HG03025 (cell line): ENCODE measurements around the gene WBP2.

Experiments used
- ATAC-seq: cut with Tn5 transposase; IDR thresholded peaks from one replicate; pipeline ENCODE4 v1.9.1; 2021; ENCODE audit warnings: mild to moderate bottlenecking, moderate library complexity; ENCODE audit not compliant: unreplicated experiment, low FRiP score

The WBP2 gene

DNA sequence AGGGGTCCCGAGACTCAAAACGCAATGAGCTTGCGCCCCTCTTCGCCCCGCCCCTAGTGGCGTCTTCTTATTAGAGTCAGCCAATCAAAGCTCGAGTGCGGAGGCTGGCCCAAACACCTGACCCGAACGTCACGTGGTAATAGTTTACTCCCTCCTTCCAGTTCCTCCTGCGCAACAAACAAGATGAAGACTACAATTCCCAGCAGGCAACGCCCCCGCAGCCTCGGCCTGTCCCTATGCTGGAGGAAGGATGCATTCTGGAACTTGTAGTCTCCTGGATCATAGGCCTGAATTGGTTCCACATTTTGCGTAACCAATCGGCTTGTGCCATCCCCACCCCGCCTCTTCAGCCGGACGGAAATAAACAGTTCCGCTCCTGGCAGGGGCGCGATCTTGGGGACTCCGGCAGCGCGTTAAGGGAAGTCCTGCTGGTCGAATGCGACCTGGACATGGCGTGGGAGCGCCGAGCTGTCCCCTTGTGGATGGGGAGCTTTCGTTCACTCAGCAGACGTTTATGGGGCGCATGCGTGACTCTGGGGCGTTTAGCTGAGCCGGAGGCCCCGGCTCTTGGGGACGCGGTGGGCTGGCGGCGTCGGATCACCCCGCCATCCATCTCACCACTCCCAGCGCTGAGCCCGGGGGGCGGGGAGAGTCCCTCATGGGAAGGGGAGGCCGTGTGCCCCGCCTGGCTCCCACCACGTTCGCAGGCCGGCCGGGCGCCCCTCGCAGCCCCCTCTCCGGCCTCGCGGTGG, at the start of gene WBP2:
Gene WBP2 (minus strand): TSS at position 26 of the 752 bp plus-strand sequence. CDS start 38 bp downstream, outside the sequence.
- ATAC-seq = peak; percentile 82

DNA sequence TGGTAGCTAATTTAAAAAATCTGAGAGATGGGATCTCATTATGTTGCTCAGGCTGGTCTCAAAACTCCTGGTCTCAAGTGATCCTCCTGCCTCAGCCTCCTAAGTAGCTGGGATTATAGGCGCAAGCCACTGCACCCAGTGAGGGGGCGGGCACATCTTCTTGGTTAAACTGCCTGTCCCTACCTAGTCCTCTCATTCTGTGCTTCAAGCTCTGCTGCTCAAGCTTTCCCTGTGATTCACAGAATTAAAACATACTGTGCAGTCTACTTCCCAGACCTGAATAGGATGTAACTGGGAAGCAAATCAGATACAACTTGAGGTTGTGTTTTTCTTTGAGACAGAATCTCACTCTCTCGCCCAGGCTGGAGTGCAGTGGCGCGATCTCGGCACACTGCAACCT, 47.3 kb upstream of the WBP2 start:
- ATAC-seq = no peak

DNA sequence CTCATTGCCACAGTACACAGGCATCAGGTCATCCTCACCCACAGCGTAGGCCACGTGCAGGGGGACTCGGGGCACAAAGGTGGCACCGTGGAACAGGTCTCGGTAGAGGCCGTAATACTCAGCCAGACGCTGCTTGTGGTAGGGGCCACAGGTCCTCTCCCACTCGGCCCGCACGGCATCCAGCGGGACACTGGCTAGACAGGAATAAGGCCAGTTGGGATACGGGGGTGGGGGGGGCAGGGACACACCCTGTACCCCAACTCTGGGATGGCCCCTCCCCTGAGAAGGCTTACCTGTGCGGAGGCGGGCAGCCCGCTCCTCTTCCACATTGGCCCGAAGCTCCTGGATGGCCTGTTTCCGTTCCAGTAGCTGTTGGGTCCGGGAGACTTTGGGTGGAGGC, 46.6 kb upstream of the WBP2 start:
- ATAC-seq = no peak

DNA sequence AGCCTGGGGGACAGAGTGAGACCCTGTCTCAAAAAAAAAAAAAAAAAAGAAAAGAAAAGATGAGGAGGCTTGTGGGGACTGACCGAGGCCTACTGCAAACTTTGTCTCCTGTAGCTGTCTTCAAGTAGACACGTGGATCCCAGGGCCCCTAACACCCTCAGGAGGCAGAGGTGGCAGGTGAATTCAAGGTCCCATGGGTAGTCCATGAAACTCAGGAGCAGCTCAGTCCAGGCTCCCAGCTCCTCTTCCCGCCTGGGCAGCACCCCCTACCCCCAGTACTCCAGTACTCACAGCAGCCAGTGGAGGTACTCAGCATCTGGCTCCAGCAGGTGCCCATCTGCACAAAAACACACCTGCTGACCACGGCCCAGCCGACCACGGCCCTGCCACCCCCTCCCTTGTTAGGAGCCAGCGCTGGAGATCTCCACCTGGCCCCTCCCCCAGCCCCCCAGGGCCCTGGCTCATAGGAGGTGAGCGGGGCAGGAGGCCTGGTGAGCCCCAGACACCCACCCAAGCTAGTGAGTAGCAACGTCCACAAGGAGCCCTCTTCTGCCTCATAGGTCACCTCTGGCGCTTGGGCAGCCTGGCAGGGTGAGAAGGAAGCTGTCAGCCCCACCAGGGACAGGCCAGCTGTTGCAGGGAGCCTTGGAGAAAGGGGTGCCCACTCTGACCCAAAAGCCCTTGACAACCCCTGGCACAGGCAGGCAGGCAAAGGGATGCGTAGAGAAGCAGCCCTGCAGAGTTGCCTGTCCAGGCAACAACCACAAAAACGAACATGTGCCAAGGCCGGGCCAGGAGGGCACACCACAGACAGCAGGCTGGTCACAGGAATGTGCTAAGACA, 45.8 kb upstream of the WBP2 start:
- no peak for ATAC-seq

DNA sequence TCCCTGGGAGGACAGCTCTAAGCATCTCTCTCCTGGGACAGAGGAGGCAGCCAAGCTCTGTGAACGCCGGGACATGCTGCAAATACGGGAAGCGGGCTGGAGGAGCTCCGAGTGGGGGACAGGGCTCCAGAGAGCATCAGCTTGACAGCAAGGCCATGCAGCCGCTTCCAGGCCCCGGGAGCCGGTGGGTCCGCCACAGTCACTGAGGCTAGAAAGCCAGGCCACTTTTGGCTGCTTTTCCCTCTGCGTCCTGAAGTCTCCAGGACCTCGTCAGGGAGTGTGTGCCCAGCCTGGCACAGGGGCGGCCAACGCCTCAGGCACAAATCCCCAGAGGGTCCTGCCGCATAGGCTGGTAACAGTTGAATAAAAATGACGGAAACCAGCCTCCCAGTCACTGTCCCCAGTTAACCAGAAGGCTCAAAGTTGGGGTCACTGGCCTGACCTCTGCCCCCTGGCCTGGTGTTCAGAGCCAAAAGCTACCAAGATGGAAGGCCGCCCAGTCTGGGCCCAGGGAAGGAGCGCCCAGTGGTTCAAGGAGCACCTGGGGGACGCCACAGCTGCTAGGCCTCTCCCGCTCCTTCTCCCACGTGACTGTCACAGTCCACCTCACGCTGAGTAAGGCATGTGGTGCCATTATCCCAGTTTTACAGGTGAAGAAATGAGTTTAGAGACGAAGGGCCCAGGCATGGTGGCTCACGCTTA, 44.8 kb upstream of the WBP2 start:
- ATAC-seq = no peak

DNA sequence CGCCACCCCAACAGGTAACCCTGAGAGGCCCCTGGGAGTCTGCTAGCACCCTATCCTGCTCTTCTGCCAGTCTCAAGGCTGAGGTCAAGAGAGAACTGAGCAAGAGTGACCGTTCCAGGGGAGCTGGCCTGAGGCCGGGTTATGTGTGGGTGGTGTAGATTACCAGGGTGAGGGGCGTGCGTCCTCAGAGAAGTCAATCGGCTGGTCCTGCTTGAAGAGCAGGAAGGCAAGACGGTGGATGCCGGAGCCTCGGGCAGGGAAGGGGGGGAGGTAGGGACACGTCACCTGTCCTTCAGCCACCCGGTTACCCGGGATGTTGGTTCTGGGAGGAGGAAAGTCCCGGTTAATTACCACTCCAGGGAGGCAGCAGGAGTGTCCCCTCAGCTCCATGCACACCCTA, 44.2 kb upstream of the WBP2 start:
- ATAC-seq = no peak

DNA sequence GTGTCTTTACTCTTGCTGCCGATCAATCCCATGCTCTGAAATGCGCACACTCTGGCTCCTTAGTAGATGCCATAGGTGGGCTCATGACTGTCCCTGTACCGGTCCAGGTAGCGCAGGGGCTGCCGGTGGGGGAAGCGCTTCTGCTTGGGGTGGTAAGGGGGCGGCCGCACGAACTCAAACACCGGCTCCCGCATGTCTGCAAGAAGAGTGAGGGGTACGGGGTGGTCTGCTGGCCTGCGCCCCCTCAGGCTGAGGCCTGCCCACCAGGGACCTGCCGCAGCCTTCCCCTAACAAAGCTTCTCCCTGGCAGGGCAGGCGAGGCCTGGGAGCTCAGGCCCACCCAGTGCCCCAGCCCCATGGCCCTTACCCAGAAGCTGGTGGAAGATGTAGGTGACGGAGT, 43.7 kb upstream of the WBP2 start:
- ATAC-seq = no peak

DNA sequence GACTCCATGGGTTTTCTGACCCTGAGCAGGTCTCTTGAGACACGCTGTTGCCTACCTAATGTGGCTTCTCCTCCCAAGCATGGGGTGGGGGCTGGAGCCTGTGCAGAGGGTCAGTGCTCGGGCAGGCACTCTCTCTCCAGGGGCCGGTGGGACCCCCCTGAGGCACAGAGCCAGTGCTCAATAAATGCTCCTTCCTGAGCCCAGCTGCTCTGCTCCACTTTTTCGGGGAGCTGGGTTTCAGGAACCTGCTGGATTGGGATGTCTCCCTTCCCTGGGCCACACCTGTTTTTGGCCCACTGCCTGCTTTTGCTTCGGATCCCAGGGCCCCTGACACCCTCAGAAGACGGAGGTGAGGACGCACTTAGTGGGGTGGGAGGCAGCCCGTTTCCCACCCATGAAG, 42.9 kb upstream of the WBP2 start:
- no peak for ATAC-seq

DNA sequence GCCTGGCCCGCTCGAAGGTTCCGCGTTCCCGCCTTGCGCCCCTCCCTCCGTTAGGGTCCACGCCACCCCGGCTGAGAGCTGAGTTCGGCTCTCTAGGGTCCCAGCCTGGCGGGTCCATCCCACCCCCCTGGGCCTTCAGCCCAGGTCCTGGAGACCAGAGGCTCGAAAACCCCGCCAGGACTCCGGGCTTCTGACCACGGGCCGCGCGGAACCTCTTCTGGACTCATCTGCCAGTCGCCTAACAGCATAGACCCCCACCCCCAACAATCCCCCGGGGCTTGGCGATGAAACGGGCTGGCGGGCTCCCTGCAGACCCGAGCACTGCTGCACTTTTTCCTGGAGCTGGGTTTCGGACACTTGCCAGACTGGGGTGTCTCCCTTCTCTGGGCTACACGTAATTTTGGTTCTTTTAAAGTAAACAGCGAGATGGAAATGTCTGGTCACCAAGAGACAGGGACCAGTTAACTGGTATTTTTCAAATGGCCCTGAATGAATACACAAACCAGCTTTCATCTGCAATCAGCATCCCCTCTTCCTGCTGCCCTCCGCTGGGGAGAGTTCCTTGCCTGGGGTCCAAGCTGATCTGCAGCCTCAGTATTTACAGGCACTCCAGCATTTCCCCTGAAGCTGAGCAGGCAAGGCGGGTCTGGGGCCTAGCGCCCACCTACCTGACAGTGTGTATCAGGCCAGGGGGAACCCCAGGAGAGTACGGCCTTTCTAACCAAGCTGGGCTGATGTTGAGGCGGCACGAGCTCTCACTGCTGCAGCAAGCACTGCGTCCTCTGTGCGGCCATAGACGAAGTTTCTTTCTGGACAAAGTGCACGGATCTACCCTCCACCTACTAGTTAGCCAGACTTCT, 42.3 kb upstream of the WBP2 start:
- ATAC-seq = no peak

DNA sequence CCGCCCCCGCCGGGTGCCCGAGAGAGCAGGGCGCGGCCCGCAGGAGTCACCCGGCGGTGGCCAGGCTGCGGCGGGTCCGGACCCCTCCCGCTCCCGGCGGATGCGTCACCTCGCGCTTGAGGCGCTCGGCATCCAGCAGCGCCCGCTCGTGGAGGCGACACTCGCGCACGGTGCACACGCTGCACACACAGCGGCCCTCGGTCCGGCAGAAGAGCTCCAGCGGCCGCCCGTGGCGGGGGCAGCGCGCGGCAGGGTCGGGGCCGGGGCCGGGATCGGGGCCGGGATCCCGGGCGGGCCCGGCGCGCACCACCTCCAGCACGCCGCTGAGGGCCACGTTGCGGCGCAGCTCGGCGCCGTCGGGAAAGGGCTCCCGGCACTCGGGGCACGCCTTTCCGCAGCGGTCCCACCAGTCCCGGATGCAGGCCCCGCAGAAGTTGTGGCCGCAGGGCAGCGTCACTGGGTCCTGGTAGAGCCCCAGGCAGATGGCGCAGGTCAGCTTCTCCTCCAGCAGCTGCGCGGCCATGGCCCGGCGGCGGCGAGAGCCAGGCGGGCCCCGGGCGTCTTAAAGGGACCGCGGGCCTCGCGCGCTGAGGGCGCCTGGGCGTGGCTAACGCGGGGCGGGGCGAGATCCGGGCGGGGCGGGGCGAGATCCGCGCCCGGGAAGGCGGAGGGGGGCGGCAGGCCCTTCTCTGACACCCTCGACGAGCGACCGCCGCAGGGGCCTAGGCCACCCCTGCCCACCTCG, 41.5 kb upstream of the WBP2 start, which contains the start of gene TRIM65:
Gene TRIM65 (minus strand): TSS at position 537 of the 745 bp plus-strand sequence. CDS start 14 bp downstream, at position 523.
- no peak for ATAC-seq

DNA sequence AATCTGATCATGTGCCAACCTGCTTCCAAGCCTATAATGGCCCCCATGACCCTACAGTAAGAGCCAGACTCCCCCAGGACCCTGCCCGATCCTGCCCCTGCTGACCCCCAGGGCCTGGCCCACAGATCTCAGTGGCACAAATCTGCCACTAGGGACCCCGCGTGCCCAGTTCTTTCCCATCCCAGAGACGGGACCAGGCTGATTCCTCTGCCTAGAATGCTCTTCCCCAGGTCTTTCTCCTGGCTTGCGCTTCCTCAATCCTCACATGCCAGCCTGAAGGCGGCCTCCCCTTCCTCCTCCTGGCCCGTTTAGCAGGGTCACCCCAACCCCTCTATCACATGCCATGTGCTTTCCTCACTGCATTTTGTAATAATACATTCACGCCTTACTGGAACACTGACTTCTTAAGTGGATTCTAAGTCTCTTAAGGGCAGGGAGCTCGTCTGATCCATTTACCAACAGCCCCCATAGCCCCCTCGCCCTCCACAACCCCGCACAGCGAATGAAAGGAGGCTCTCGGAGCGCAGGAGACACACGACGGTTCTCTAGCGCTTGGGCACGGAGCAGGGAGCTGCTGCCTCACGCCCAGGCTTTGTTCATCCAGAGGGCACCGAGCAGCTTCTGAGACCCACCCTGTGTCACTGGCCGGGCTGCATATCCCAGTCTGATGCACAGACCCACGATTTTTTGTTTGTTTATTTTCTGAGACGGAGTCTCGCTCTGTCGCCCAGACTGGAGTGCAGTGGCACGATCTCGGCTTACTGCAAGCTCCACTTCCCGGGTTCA, 40.4 kb upstream of the WBP2 start:
- ATAC-seq = no peak

DNA sequence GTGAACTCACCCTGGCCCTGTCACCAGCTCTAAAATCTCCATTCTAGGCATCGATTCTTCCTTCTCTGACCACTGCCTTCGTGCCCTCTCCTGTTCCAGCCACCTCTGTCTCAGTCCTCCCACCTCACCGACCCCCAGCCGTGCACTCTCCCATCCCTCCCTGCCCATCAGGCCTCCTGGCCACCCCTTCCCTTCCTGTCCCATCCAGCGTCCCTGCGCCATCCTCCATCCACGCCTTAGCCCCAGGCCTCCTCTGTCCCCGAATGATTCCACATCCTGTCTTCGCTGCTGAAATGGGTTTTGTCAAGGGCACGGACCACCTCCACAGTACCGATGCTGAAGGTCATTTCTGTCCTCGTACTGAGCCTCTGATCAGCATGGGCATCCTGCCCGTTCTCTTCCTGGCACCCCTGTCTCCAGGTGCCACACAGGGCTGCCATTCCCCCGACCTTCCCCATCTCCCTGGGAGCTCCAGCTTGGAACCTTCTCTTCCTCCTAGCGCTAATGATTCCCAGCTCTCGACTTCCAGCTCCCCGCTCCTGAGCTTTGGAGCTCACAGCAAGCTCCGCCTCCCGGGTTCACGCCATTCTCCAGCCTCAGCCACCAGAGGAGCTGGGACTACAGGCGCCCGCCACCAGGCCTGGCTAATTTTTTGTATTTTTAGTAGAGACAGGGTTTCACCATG, 39.1 kb upstream of the WBP2 start:
- ATAC-seq = no peak

DNA sequence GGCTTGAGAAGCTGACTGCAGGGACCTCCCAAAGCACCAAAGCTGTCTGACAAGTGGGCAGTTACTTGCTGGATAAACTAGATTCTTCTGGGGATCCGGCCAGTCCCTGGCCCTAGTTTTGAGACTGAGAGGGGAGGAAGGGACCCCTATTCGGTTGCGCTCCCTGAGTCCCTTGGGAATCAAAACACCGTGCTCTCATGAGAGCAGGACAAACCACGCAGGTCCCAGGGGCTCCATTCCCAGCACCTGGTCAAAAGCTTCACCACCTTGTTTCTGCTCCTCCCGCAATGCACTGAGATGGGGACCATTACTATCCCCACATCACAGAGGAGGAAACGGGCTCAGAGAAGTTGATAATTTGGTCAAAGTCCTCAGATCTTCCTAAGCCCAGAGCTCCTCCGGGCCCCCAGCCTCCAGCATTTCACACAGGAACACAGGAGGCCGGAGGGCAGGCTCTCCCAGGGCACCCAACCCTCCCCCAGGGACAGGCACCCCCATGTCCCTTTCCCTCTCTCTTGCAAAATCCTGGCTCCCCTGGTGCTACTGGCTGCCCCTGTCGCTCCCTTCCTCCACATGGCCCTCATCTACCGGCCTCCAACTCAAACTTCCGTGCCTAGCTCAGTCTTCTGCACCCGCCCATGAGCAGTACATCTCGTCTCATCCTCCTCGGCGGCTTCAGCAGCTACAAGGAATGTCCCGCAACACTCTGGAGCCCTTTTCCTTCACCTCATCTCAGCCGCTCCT, 38.3 kb upstream of the WBP2 start:
- ATAC-seq = no peak

DNA sequence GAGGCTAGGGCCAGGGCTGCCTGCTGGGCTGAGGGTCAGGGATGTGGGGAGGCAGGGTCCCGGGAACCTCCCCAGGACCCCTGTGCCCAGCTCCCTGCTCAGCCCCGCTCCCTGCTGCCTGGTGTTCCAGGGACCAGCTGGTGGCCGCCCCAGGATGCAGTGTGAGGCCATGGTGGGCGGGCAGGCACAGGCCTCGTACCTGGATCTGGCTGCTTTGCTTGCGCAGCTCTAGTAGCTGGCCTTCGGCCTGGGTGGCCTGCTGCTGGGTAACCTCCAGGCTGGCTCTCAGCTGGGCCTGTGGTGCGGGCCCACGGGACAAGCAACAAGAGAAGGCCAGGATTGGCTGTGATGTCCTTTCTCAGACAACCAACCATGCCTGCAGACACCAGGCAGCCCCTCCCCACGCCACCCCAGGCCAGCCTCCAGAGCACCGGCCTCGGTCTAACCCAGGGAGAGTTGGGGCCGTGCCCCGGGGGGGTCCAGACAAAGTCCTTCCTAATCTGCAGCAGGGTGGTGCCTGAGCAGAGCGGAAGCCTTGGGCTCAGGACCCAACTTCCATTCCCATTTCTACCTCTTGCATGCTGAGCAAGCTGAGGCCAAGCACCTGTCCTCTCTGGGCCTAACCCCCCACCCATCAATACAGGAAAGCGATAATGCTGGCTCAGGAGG, 37.6 kb upstream of the WBP2 start:
- no peak for ATAC-seq

DNA sequence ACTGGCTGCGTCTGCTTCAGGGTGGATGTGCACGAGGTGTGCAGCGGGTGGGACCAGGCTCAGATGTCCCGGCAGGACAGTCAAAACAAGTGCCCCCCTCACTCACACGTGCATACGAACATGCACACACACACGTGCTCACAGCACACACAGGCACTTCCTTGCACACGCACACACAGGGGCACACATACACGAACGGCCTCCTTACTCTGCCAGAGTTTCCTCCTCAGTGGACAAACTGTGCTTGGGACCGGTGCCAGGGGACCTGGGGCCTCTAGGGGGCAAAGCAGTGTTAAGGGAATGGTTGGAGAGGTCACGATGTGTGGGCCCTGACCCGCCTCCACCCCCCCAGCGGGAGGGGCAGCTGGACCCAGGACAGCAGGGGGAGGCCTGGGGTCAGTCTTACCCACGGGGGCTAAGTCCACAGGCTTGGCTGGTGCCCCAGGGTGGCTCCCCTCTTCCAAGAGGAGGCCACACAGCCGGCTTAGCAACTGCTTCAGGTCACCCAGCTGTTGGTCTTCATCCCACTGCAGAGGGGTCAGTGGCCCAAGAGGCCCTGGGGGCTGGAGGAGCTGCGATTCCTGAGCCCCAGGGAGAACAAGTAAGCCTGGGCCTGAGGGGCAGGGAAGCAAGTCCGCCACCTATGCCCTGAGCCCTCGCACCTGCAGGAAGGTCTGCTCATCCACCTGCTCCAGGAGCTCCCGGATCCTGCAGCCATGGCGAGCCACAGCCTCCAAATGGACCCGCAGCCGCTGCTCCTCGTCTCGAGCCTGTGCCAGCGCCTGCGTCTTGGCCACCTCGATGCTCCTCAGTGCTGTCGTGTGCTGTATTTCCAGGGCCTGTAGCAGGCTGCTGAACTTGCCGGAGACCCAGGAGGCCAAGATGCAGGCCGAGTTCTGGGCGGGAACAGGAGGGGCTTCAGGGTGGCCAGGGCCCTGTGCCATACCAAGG, 36.7 kb upstream of the WBP2 start:
- no peak for ATAC-seq
